ENCODE measurements around the gene FBN3.

FBN3 gene

GRCh38 chr19:8142513-8142900, 6.9 kb downstream of the FBN3 start:
- TF ChIP-seq SPI1 (IDR thresholded peaks at IDR 0.05; ENCODE audit: borderline replicate concordance, low read depth) (no peak), CTCF (IDR thresholded peaks at IDR 0.05; ENCODE audit: insufficient read depth, low read length) (no peak), REST (IDR thresholded peaks at IDR 0.05; ENCODE audit: insufficient replicate concordance, low read depth) (no peak), GABPA (IDR thresholded peaks at IDR 0.05; ENCODE audit: low read depth) (no peak), POLR2AphosphoS5 (IDR thresholded peaks at IDR 0.05; ENCODE audit: low read depth) (no peak)
- H3K27ac ChIP-seq (replicated peaks) = no peak overlapping the region
- DNase-seq (ENCODE audit: low read depth in 1 of 2, low spot score in 1 of 2) = no peak
- peaks cover 4% of the 10 kb centered on the region for H3K27me3 ChIP-seq (ENCODE audit: insufficient read depth, poor library complexity, severe bottlenecking)
- H3K4me3 ChIP-seq (replicated peaks; ENCODE audit: insufficient read depth, low read length) = no peak overlapping the region

- Histone ChIP-seq H3K27me3 (ENCODE audit: insufficient read depth, poor library complexity, severe bottlenecking) (no peaks in the 10 kb centered on the region), H3K4me3 (replicated peaks; ENCODE audit: insufficient read depth, low read length) (no peak overlapping the region), H3K27ac (replicated peaks) (no peak overlapping the region)
- TF ChIP-seq CTCF (IDR thresholded peaks at IDR 0.05; ENCODE audit: insufficient read depth, low read length) (no peak), SPI1 (IDR thresholded peaks at IDR 0.05; ENCODE audit: borderline replicate concordance, low read depth) (no peak)
- no peak for DNase-seq (ENCODE audit: low read depth in 1 of 2, low spot score in 1 of 2)
Measured at GRCh38 chr19:8141726-8142512, 7.5 kb downstream of the FBN3 start.

GRCh38 chr19:8138201-8138600, 11.2 kb downstream of the FBN3 start:
- DNase-seq (ENCODE audit: low read depth in 1 of 2, low spot score in 1 of 2) = no peak
- H3K27me3 ChIP-seq (ENCODE audit: insufficient read depth, poor library complexity, severe bottlenecking) = no peaks in the 10 kb centered on the region
- no peak overlapping the region for H3K4me3 ChIP-seq (replicated peaks; ENCODE audit: insufficient read depth, low read length)
- TF ChIP-seq POLR2AphosphoS5 (IDR thresholded peaks at IDR 0.05; ENCODE audit: low read depth) (no peak), SPI1 (IDR thresholded peaks at IDR 0.05; ENCODE audit: borderline replicate concordance, low read depth) (no peak), CTCF (IDR thresholded peaks at IDR 0.05; ENCODE audit: insufficient read depth, low read length) (no peak), GABPA (IDR thresholded peaks at IDR 0.05; ENCODE audit: low read depth) (no peak), REST (IDR thresholded peaks at IDR 0.05; ENCODE audit: insufficient replicate concordance, low read depth) (no peak)
- H3K27ac ChIP-seq (replicated peaks) = no peak overlapping the region

- DNase-seq (ENCODE audit: low read depth in 1 of 2, low spot score in 1 of 2) = no peak
- H3K27ac ChIP-seq (replicated peaks) = no peak overlapping the region
- no peak for TF ChIP-seq GABPA (IDR thresholded peaks at IDR 0.05; ENCODE audit: low read depth)
- TF ChIP-seq REST (IDR thresholded peaks at IDR 0.05; ENCODE audit: insufficient replicate concordance, low read depth) = no peak
- no peak for TF ChIP-seq POLR2AphosphoS5 (IDR thresholded peaks at IDR 0.05; ENCODE audit: low read depth)
- no peak for TF ChIP-seq SPI1 (IDR thresholded peaks at IDR 0.05; ENCODE audit: borderline replicate concordance, low read depth)
- TF ChIP-seq CTCF (IDR thresholded peaks at IDR 0.05; ENCODE audit: insufficient read depth, low read length) = no peak
Measured at GRCh38 chr19:8137425-8137824, 12.0 kb downstream of the FBN3 start.

More at GRCh38 chr19:8137425-8137824, 12.0 kb downstream of the FBN3 start:
- Histone ChIP-seq H3K27me3 (ENCODE audit: insufficient read depth, poor library complexity, severe bottlenecking) (no peaks in the 10 kb centered on the region), H3K4me3 (replicated peaks; ENCODE audit: insufficient read depth, low read length) (no peak overlapping the region)
